HFF-Myc (cell line): ENCODE measurements around the gene SCNN1A.

Experiments
- DNase-seq: peaks from one replicate; pipeline ENCODE4 v3.0.0-alpha.2; 2011; ENCODE audit warnings: low read depth; ENCODE audit errors: extremely low read depth
- H3K4me3 ChIP-seq: replicated peaks from 2 replicates; pipeline ENCODE4 v1.5.1; 2011; ENCODE audit warnings: low read depth, mild to moderate bottlenecking, control low read depth, low read length
- TF ChIP-seq, protein P1 (sequence below): IDR thresholded peaks from 2 replicates; pipeline ENCODE4 v1.5.1; 2012; ENCODE audit warnings: mild to moderate bottlenecking, low read depth, low read length, control low read depth; ENCODE audit errors: missing control alignments

The SCNN1A gene

DNA sequence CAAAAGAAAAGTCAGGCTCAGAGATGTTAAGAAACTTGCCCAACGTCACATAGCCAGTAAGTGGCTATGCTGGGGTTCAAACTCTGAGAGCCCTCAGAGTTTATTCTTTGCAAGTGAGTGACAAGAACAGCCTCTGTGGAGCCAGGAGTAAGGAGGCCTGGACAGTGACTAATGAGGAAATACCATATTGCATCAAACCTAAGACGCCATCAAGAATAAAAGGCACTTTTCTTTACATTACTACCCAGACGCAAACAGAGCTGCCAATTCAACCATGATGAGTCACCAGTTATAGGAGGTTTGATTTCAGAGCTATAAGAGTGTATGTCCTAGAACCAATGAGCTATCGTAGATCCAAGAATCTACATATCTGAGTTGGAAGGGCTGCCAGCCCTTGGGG lies 42.9 kb downstream of the SCNN1A start:
- TF ChIP-seq, protein P1, sequence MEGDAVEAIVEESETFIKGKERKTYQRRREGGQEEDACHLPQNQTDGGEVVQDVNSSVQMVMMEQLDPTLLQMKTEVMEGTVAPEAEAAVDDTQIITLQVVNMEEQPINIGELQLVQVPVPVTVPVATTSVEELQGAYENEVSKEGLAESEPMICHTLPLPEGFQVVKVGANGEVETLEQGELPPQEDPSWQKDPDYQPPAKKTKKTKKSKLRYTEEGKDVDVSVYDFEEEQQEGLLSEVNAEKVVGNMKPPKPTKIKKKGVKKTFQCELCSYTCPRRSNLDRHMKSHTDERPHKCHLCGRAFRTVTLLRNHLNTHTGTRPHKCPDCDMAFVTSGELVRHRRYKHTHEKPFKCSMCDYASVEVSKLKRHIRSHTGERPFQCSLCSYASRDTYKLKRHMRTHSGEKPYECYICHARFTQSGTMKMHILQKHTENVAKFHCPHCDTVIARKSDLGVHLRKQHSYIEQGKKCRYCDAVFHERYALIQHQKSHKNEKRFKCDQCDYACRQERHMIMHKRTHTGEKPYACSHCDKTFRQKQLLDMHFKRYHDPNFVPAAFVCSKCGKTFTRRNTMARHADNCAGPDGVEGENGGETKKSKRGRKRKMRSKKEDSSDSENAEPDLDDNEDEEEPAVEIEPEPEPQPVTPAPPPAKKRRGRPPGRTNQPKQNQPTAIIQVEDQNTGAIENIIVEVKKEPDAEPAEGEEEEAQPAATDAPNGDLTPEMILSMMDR: no peak
- no peak overlapping the region for H3K4me3 ChIP-seq
- no peak for DNase-seq

DNA sequence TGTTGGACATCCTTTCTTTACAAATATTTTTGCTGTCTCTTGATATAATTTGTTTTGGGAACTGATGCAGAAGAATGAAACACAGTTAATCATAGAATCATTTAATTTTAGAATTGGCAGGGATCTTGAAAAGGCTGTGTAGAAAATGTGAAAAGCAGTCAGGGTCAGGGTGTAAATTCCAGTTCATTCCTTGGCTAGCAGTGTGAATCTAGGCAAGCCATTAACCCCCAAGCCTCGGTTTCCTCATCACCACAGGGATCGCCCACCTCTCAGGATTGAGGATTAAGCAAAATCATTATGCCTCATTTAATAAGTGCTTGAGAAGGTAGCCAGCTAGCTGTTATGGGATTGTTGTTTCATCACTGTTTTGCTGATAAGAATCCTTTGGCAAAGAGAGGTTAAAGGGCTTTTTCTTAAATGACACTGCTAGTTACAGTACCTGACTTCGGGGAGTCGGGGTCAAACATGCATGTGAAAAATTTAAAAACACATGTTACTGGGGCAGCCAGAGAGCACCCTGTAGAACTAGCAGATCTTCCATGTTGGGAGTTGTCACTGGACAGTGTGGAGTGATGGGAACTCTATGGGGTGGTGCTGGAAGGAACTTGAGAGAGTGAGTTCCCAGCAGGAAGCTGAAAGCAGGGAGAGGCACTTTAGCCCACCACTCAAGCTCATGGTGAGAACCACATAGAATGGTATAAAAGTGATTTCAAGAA lies 44.2 kb downstream of the SCNN1A start:
- TF ChIP-seq, protein P1: no peak
- DNase-seq: no peak
- no peak overlapping the region for H3K4me3 ChIP-seq

DNA sequence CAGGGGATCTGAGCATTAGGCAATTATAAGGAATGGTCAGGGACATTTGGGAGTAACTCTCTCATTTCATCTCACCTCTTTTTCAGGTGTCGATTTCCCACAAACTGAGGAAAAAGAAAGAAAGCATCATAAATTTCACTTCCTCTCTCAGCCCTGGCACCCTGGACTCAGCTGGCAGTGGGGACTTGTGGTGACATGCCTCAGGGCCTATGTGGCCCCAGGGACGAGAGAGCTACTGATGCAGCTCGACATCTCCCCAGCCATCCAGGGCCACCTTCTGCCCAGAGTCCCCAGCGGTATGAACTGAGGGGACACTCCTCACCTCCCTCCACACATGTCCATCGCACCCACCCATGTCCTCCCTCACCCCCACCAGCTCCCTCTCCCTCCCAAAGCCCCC lies 45.2 kb downstream of the SCNN1A start:
- no peak overlapping the region for H3K4me3 ChIP-seq
- no peak for DNase-seq
- TF ChIP-seq, protein P1: no peak

DNA sequence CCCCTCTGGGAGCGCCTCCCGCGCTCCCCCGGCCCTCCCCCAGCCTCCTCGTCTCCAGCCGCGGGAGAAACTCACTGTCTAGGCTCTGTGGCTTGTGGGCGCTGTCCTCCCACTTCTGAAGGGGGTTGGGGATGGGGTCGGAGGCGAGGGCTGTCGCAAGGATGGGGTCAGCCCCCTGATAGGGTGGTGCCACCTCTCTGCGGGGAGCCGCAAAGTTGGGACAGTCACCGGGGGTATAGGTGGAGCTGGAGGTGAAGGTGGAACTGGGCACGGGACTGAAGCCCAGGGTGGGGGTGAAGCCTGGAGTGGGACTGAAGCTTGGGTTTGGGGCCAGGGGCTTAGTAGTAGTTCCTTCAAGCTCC lies 45.7 kb downstream of the SCNN1A start:
- H3K4me3 ChIP-seq: no peak overlapping the region
- DNase-seq: no peak
- TF ChIP-seq, protein P1: no peak

DNA sequence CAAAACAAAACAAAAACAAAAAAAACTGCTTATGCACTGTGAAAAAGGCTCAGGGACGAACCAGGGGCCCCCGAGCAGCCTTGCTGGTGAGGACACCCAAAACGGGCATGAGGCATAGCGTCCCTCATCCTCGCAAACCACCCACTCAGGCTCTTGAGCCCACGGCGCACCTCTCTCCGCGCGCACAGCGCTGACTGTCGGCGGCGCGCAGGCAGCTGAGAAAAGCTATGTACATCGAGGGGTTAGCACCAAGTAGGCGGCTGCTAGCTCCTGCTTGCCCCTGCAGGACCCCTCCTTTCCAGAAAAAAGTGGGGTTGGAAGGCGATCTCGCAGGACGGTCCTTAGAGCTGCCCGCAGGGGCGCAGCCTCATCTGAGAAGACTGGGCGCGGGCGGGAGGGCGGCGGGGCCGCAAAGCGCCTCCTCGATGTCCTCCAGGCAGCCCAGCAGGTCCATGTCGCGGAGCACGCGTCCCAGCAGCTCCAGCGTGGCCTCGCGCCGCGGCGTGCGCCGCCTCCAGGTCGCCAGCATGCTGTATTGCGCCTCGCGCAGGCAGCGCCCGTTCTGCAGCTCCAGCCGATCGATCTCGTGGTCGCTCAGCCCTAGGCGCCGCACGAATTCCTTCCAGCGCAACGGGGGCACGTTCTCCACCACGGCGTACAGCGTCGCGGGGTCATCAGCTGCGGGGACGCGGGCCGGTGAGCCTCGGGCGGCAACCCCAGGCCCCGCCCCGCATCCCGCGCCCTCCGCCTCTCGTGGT lies 46.2 kb downstream of the SCNN1A start:
- no peak overlapping the region for H3K4me3 ChIP-seq
- no peak for DNase-seq
- TF ChIP-seq, protein P1: no peak

DNA sequence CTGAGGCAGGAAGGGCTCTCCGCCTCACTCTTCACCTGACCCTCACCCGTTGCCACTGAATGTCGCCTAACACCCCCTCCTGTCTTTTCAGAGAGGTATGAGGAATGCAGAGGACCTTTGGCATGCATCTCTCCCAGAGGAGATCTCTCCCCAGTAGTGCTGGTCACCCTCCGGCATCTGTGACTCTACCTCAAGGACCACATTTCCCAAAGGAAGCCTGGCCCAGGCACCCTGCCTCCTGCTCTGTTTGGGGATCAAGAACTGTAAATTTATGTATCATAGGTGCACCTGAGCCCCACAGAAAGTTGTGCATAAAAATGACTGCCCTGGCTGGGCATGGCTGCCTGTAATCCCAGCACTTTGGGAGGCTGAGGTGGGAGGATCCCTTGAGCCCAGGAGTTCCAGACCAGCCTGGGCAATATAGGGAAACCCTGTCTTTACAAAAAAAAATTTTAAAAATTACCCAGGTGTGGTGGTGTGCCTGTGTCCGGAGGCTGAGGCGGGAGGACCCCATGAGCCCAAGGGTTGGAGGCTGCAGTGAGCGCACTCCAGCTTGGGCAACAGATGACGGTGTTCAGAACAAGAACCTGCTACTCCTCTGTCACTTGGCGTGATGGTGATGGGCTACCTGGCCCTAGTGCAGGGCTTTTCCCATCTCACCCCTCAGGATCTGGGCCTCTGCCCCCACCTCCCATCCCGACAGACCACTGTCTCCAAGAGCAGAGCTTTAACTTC lies 47.2 kb downstream of the SCNN1A start:
- TF ChIP-seq, protein P1: no peak
- no peak overlapping the region for H3K4me3 ChIP-seq
- DNase-seq: no peak
